Duodenal mucosa (tissue), 2 donors: Measurements from ENCODE around the gene CHRDL2.
A peak's percentile ranks its signal among the peaks of the same experiment; 100 is the strongest.
"Not testable (repeated sequence)": the region's sequence is repeated elsewhere in the genome, so short reads cannot be mapped to it uniquely, and the experiment has no call there.

ENCODE experiments used
- H3K27ac ChIP-seq: one replicate; pipeline ENCODE4 v1.7.0; 2013; ENCODE audit warnings: low read depth, low read length
- H3K27me3 ChIP-seq, 2 donors: one replicate each; pipeline ENCODE4 v1.7.0; 2013; ENCODE audit warnings: low read length in 2 of 2, control low read depth in 1 of 2; ENCODE audit not compliant: insufficient read depth in 2 of 2, control insufficient read depth in 1 of 2
- H3K36me3 ChIP-seq, 2 donors: one replicate each; pipeline ENCODE4 v1.7.0; 2013; ENCODE audit warnings: low read length in 2 of 2, control low read depth in 1 of 2; ENCODE audit not compliant: insufficient read depth in 2 of 2, control insufficient read depth in 1 of 2
- H3K4me1 ChIP-seq, 2 donors: one replicate each; pipeline ENCODE4 v1.7.0; 2013; ENCODE audit warnings: low read length in 2 of 2, control low read depth in 1 of 2; ENCODE audit not compliant: insufficient read depth in 2 of 2, control insufficient read depth in 1 of 2
- H3K4me3 ChIP-seq, 2 donors: one replicate each; pipeline ENCODE4 v1.7.0; 2013; ENCODE audit warnings: low read length in 2 of 2, low read depth in 1 of 2
- H3K9ac ChIP-seq, 2 donors: one replicate each; pipeline ENCODE4 v1.7.0; 2013; ENCODE audit warnings: low read length in 2 of 2, low read depth in 1 of 2
- H3K9me3 ChIP-seq, 2 donors: one replicate each; pipeline ENCODE4 v1.7.0; 2013; ENCODE audit warnings: low read length in 2 of 2, control low read depth in 1 of 2; ENCODE audit not compliant: control insufficient read depth in 1 of 2

The CHRDL2 gene

DNA sequence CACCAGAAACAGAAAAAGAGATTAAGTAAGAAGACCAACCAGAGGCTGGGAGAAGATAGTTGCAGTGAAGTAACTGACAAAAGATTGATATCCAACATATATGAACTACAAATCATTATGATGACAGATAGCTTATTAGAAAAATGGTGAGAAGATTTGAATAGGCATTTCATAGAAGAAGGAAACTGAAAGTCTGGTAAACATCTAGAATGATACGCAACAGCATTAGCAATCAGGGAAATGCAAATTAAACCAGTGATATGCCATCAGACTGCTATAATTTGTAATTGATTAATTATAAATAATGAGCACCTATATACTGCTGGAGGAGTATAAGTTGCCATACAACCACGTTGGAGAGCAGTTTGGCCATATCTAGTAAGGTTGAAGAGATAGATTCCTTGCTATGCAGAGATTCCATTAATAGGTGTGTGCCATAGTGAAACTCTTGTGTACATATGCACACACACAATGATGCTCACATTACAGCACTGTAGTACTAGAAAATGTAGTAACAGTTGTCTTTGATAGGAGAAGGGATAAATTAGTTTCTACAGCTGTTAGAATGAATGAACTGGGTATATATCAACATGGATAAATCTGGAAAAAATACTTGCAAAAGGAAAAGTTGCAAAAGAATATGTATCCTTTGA is 38.0 kb upstream of the CHRDL2 start:
- Histone ChIP-seq H3K4me3 (no peak overlapping the region), H3K27ac (no peak overlapping the region), H3K9me3 (no peaks in the 10 kb centered on the region), H3K4me1 (peaks cover 0 to 15% of the 10 kb centered on the region in 2 donors), H3K9ac (no peak overlapping the region), H3K27me3 (no peaks in the 10 kb centered on the region), H3K36me3 (no peaks in the 10 kb centered on the region)

- H3K9me3 ChIP-seq, H3K36me3 ChIP-seq, H3K9ac ChIP-seq, H3K4me3 ChIP-seq, H3K27ac ChIP-seq, H3K27me3 ChIP-seq: not testable (repeated sequence)
- H3K4me1 ChIP-seq = peaks cover 0 to 15% of the 10 kb centered on the region in 2 donors
Observed at GRCh38 chr11:74768172-74768651, 37.0 kb upstream of the CHRDL2 start.

GRCh38 chr11:74766905-74767304 is 35.7 kb upstream of the CHRDL2 start:
- H3K27me3 ChIP-seq = no peaks in the 10 kb centered on the region
- H3K9ac ChIP-seq = no peak overlapping the region
- H3K4me1 ChIP-seq = peaks cover 0 to 15% of the 10 kb centered on the region in 2 donors
- no peak overlapping the region for H3K27ac ChIP-seq
- H3K9me3 ChIP-seq = no peaks in the 10 kb centered on the region
- no peak overlapping the region for H3K4me3 ChIP-seq
- H3K36me3 ChIP-seq = no peaks in the 10 kb centered on the region

- H3K9me3 ChIP-seq = no peaks in the 10 kb centered on the region
- no peak overlapping the region for H3K4me3 ChIP-seq
- H3K27me3 ChIP-seq = no peaks in the 10 kb centered on the region
- H3K27ac ChIP-seq = no peak overlapping the region
- H3K36me3 ChIP-seq = no peaks in the 10 kb centered on the region
- no peak overlapping the region for H3K9ac ChIP-seq
- peaks cover 16% of the 10 kb centered on the region in 2 donors for H3K4me1 ChIP-seq
Observed at GRCh38 chr11:74756571-74756970, 25.3 kb upstream of the CHRDL2 start.

DNA sequence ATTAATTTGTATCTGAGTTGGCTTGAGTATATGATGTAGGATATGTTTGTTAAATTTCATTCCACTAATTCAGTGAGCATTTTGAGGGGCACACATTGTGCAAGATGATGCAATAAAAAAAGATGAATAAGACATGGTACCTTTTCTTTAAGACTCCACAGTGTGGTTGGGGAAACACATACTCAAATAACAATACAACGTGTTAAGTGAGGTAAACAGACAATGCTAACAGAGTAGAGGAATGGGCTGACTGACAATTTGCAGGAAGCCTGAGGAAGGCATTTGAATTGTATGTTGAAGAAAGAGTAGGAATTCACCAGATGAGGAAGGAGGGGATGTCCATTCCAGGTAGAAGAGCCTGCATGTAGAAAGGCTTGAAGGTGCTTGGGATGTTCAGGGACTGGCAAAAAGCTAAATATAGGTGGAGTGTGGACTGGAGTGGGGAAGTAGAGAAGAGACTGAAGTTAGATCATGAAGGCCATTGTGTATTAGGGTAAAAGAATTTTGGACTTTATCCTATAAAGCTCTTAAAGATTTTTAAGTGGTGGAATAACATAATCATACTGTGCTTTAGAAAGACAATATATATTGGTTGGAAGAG is 24.3 kb upstream of the CHRDL2 start:
- Histone ChIP-seq H3K4me1 (peaks cover 16% of the 10 kb centered on the region in 2 donors), H3K27me3 (no peaks in the 10 kb centered on the region), H3K27ac (no peak overlapping the region), H3K9me3 (no peaks in the 10 kb centered on the region), H3K4me3 (no peak overlapping the region), H3K9ac (no peak overlapping the region), H3K36me3 (no peaks in the 10 kb centered on the region)

DNA sequence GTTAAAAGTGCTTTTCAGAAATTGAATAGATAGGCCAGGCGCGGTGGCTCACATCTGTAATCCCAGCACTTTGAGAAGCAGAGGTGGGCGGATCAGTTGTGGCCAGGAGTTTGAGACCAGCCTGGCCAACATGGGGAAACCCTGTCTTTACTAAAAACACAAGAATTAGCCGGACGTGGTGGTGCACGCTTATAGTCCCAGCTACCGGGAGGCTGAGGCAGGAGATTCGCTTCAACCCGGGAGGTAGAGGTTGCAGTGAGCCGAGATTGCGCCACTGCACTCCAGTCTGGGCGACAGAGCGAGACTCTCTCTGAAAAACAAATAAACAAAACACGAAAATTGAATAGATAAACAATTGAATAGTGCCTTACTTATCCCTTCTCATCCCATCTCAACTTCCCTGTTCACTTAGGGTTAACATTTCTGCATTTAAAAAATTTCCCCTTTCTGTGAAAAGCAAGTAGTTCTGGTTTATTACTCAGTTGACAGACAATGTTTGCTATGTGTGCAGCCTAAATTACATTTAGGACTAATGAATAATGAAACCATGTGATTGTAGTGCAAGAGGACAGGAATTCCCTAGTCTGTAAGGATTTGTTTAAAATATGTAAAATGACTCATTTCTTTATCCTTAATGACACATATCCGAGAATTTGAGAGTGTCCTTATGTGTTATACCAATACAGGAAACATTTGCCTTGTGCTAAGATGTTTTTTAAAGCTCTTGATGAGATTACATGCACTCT is 23.5 kb upstream of the CHRDL2 start:
- H3K27ac ChIP-seq = no peak overlapping the region
- H3K36me3 ChIP-seq = no peaks in the 10 kb centered on the region
- H3K27me3 ChIP-seq = no peaks in the 10 kb centered on the region
- H3K4me3 ChIP-seq = no peak overlapping the region
- no peak overlapping the region for H3K9ac ChIP-seq
- peaks cover 23 to 24% of the 10 kb centered on the region in 2 donors for H3K4me1 ChIP-seq
- H3K9me3 ChIP-seq = no peaks in the 10 kb centered on the region

DNA sequence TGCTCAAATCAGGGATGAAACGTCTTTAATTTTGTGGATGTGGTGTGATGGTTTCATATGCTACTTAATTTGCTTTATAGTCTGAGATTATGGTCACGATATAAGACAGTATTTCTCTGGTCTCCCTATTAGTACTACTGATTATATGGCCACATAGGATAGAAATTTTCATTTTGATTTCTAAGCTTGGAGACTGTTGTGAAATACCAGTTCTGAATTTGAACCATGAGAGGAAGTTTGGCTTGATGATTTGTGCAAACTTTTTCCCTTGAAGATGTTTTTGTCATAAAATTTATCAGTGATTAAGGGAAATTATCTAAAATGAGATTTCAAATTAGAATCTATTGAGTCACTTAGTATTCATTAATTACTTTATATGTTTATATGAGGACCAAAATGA is 20.1 kb upstream of the CHRDL2 start:
- H3K9ac ChIP-seq = no peak overlapping the region
- H3K4me1 ChIP-seq = peaks cover 33 to 35% of the 10 kb centered on the region in 2 donors
- H3K4me3 ChIP-seq = no peak overlapping the region
- no peaks in the 10 kb centered on the region for H3K27me3 ChIP-seq
- H3K9me3 ChIP-seq = no peaks in the 10 kb centered on the region
- no peaks in the 10 kb centered on the region for H3K36me3 ChIP-seq
- H3K27ac ChIP-seq = no peak overlapping the region

DNA sequence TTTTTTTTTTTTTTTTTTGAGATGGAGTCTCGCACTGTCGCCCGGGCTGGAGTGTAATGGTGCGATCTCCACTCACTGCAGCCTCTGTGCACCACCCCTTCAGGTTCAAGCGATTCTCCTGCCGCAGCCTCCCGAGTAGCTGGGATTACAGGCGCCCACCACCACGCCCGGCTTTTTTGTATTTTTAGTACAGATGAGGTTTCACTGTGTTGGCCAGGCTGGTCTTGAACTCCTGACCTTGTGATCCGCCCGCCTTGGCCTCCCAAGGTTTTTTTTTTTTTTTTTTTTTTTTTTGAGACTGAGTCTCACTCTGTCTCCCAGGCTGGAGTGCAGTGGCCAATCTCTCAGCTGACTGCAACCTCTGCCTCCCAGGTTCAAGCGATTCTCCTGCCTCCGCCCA is 19.4 kb upstream of the CHRDL2 start:
- H3K4me1 ChIP-seq = peaks cover 28 to 30% of the 10 kb centered on the region in 2 donors
- not testable (repeated sequence) for H3K9me3 ChIP-seq, H3K9ac ChIP-seq, H3K27me3 ChIP-seq, H3K36me3 ChIP-seq, H3K4me3 ChIP-seq, H3K27ac ChIP-seq

DNA sequence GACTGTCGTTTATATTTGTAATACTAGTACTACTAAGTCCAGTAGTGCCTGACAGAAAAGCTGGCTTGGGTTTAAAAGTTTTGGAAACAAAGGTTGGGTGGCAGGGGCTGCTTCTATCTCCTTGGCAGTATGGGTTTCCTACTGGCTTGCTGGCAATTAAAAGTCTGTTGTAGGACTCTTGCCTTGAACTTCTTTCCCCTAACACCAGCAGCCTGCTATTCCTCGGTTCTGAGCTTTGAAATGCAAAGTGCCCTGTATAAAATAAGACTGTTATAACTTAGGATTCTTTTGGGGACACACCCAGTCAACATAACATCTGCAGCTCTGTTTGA is 18.7 kb upstream of the CHRDL2 start:
- Histone ChIP-seq H3K9ac (peak overlapping the region; percentile 73 to 76), H3K4me1 (peaks cover 23 to 24% of the 10 kb centered on the region in 2 donors), H3K27ac (no peak overlapping the region), H3K36me3 (no peaks in the 10 kb centered on the region), H3K4me3 (peak overlapping the region; percentile 85 to 91), H3K27me3 (no peaks in the 10 kb centered on the region), H3K9me3 (no peaks in the 10 kb centered on the region)
